CD4-positive, alpha-beta T cell (primary cell): ENCODE results near the gene SYNRG. TPM values are rescaled to one million over a fixed set of nuclear protein-coding genes. Genes with fewer than 3 reads are reported as not detected.

Experiments used
- ATAC-seq: fragments of 200-7000 bp; cut with Tn5 transposase; one replicate; pipeline ENCODE4 v1.10.0; 2022; ENCODE audit warnings: mild to moderate bottlenecking; ENCODE audit not compliant: poor library complexity
- CTCF ChIA-PET: fragments of 350-600 bp; sonication (Branson Sonifier 250); formaldehyde crosslinking; loops from one replicate; lab custom pipeline; 2021; ENCODE audit warnings: antibody characterized with exemption, inconsistent platforms; lab: Charles Lee
- POLR2A ChIA-PET: fragments of 350-600 bp; sonication (Branson Sonifier 250); formaldehyde crosslinking; loops from one replicate; lab custom pipeline; 2021; ENCODE audit warnings: antibody characterized with exemption, inconsistent platforms; lab: Charles Lee
- DNase-seq, 14 experiments: peaks; one replicate each; pipeline ENCODE4 v3.0.0-alpha.2; 2013 to 2020; ENCODE audit warnings: mixed read lengths in 2 of 14
- H3K27ac ChIP-seq, 2 donors: one replicate each; pipeline versions ENCODE4 v1.5.1 to v1.7.0; 2013; ENCODE audit warnings: low read length in 2 of 2, low read depth in 1 of 2, mild to moderate bottlenecking in 1 of 2
- H3K27me3 ChIP-seq, 2 experiments: 1 replicate in 1 of 2; 2 replicates in 1 of 2; pipeline versions ENCODE4 v1.6.1 to v1.7.0; 2013; ENCODE audit warnings: low read length in 2 of 2, control low read depth in 1 of 2, mild to moderate bottlenecking in 1 of 2, moderate library complexity in 1 of 2; ENCODE audit not compliant: insufficient read depth in 2 of 2, control insufficient read depth in 1 of 2
- H3K36me3 ChIP-seq: one replicate; pipeline ENCODE4 v1.6.1; 2013; ENCODE audit warnings: low read length, control low read depth; ENCODE audit not compliant: insufficient read depth
- H3K4me1 ChIP-seq: one replicate; pipeline ENCODE4 v1.6.1; 2013; ENCODE audit warnings: low read length, control low read depth; ENCODE audit not compliant: insufficient read depth
- H3K4me3 ChIP-seq: one replicate; pipeline ENCODE4 v1.5.1; 2013; ENCODE audit warnings: mild to moderate bottlenecking, low read length, moderate library complexity
- H3K9me3 ChIP-seq, 2 experiments: 1 replicate in 1 of 2; 2 replicates in 1 of 2; pipeline versions ENCODE4 v1.6.1 to v1.7.0; 2013; ENCODE audit warnings: low read length in 2 of 2, mild to moderate bottlenecking in 2 of 2, control low read depth in 1 of 2, moderate library complexity in 1 of 2; ENCODE audit not compliant: control insufficient read depth in 1 of 2, insufficient read depth in 1 of 2
- H3K27ac Mint-ChIP-seq: one replicate; pipeline ENCODE4 v1.8.0; 2020; ENCODE audit warnings: mixed read lengths
- H3K27me3 Mint-ChIP-seq: one replicate; pipeline ENCODE4 v1.8.0; 2021; ENCODE audit warnings: mixed read lengths
- H3K36me3 Mint-ChIP-seq: one replicate; pipeline ENCODE4 v1.8.0; 2021; ENCODE audit warnings: low read depth, mixed read lengths
- H3K4me1 Mint-ChIP-seq: one replicate; pipeline ENCODE4 v1.8.0; 2021; ENCODE audit warnings: low read depth, mixed read lengths
- H3K4me3 Mint-ChIP-seq: one replicate; pipeline ENCODE4 v1.8.0; 2020; ENCODE audit warnings: mild to moderate bottlenecking, mixed read lengths
- H3K9me3 Mint-ChIP-seq: one replicate; pipeline ENCODE4 v1.8.0; 2020; ENCODE audit warnings: mixed read lengths
- CTCF ChIP-seq: fragments of 200-600 bp; IDR thresholded peaks from one replicate; pipeline ENCODE4 v1.8.0; 2022; ENCODE audit warnings: antibody characterized with exemption, mild to moderate bottlenecking
- intact Hi-C, 2 experiments: fragments of 100-400 bp; cut with DNase I in 1 of 2; cut with micrococcal nuclease in 1 of 2; formaldehyde crosslinking; loops; one replicate each; pipeline versions ENCODE4 v1.15.1 to v1.9.0; 2023 to 2025; cut with DNase I, micrococcal nuclease
- total RNA-seq, 174 experiments: library from RNA in 2 of 174; stranded (reverse) in 2 of 174; gene quantifications; one replicate each; pipeline ENCODE4 v1.2.3 and lab custom pipeline; 2021 to 2026

SYNRG gene
- total RNA-seq, 2 experiments from 2014 or later: 40.0 to 45.8 TPM

DNA sequence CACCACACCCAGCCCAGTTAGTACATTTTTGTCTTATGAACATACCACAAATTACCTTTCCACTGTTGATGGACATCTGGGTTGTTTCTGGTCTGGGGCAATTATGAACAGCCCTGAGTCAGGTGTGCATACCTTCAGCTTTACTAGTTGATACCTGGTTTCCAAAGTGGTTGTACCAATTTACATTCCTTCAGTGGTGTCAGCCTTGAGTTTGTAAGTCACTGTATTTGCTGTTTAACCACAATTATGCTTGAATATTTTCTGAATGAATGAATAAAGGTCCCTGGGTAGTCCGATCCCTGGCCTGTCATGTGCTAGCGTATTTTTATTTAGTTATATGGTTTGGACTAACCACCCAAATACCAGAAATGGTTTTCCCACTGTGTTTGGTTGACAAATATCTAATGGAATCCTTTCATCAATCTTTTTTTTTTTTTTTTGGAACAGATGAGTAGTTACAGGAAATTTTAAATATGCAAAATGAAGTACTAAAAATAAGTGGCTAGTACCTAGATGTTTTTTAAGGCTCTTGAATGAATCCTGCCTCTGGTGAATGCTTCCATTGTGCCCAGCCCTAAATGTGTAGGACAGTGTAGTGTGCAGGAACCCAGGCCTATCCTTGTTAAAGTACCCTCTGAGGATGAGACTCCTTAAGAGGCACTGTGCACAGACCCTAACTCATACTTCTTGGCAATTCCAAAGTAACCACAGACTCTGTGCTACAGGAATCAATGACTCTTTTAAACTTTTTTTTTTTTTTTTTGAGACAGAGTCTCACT is 115.8 kb downstream of the SYNRG start:
- Histone ChIP-seq H3K36me3 (no peaks in the 10 kb centered on the region), H3K27me3 (no peaks in the 10 kb centered on the region), H3K4me1 (peaks cover 23% of the 10 kb centered on the region), H3K27ac (no peak overlapping the region), H3K9me3 (no peaks in the 10 kb centered on the region), H3K4me3 (no peak overlapping the region)
- intact Hi-C loops: loop anchor here in 1 of 2 experiments (5.0 kb wide), 1 partner anchor 149 kb away; the partner anchor contains the start of gene DDX52
- Mint-ChIP-seq H3K27me3 (no peaks in the 10 kb centered on the region), H3K27ac (no peak overlapping the region), H3K4me3 (no peak overlapping the region), H3K9me3 (no peaks in the 10 kb centered on the region), H3K36me3 (peaks cover 4% of the 10 kb centered on the region), H3K4me1 (peaks cover 24% of the 10 kb centered on the region)
- no peak for ATAC-seq
- ChIA-PET CTCF (interaction anchor here (0.6 kb wide), 1 partner anchor 79 kb away, joined by 3 read pairs; no protein-coding TSS in a partner anchor), POLR2A (no interaction called here)
- DNase-seq: no peak
- no peak for TF ChIP-seq CTCF

GRCh38 chr17:37492167-37492566 is 117.1 kb downstream of the SYNRG start:
- Mint-ChIP-seq H3K27ac (no peak overlapping the region), H3K9me3 (no peaks in the 10 kb centered on the region), H3K36me3 (peaks cover 4% of the 10 kb centered on the region), H3K27me3 (no peaks in the 10 kb centered on the region), H3K4me1 (peaks cover 30% of the 10 kb centered on the region), H3K4me3 (peak overlapping the region; percentile 93)
- ChIA-PET CTCF (no interaction called here), POLR2A (no interaction called here)
- no peaks in the 10 kb centered on the region for H3K36me3 ChIP-seq
- TF ChIP-seq CTCF: no peak
- H3K27me3 ChIP-seq: no peaks in the 10 kb centered on the region
- intact Hi-C loops: loop anchor here in 1 of 2 experiments (5.0 kb wide), 1 partner anchor 150 kb away; the partner anchor contains the start of gene DDX52
- DNase-seq (no peak), ATAC-seq (no peak)
- no peak overlapping the region for H3K4me3 ChIP-seq
- no peaks in the 10 kb centered on the region for H3K9me3 ChIP-seq
- peaks cover 29% of the 10 kb centered on the region for H3K4me1 ChIP-seq
- H3K27ac ChIP-seq: no peak overlapping the region

DNA sequence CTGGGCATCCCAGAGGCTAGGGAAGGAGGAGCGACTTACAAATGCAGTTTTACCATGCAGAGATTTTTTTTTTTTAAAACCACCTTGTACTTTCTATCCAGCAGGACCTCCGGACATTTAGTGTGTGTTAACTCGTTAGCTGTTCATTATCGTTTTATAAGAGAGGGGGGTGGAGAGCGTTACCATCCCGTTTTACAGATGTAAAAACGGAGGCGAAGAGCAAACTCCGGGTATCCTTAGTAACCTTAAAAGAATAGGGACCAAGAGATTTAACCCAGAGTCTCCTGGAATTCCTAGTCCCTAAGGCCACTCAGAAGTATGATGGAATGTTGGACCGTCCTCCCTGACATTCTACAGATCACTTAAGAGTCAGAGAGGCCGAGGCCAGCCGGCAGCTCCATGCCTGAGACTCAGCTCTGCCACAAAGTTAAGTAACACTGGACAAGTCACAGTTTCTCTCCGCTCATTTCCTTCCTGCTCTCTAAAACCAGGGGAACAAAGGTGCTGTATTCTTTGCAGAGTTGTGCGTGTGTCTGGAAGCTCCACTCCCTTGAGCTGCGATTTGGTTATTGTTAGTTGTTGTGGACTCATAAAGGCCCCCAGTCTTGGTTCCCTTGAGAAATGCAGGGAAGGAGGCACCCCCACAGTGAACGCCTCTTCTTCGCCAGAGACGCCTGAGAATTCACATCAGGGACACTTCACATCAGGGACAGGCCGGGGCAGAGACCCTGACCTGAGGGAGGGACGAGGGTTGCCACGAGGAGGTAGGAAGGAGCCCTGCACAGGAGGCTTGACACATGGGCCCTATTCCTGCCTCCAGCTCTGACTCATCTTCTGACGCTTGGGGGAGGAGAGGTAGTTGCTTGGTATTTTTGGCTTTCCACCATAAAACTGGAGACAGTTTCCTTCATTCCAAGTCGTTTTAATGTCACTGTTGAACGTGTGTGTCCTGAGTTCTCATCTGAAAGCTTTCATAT is 118.3 kb downstream of the SYNRG start:
- ATAC-seq (no peak), DNase-seq (peak in 3 of 14 experiments; percentile 11 to 39 (median 22))
- Mint-ChIP-seq H3K4me1 (peaks cover 30% of the 10 kb centered on the region), H3K36me3 (peaks cover 4% of the 10 kb centered on the region), H3K9me3 (no peaks in the 10 kb centered on the region), H3K27ac (peak overlapping the region; percentile 85), H3K4me3 (peak overlapping the region; percentile 93), H3K27me3 (no peaks in the 10 kb centered on the region)
- H3K4me1 ChIP-seq: peaks cover 29% of the 10 kb centered on the region
- intact Hi-C loops: loop anchor here in 1 of 2 experiments (5.0 kb wide), 1 partner anchor 151 kb away; the partner anchor contains the start of gene DDX52
- no peak for TF ChIP-seq CTCF
- no peaks in the 10 kb centered on the region for H3K9me3 ChIP-seq
- no peak overlapping the region for H3K27ac ChIP-seq
- no peaks in the 10 kb centered on the region for H3K36me3 ChIP-seq
- ChIA-PET CTCF (interaction anchor here (0.5 to 1.0 kb wide), 2 partner anchors 82 to 93 kb away, joined by 3 to 4 read pairs; no protein-coding TSS in a partner anchor), POLR2A (no interaction called here)
- H3K27me3 ChIP-seq: no peaks in the 10 kb centered on the region
- H3K4me3 ChIP-seq: peak overlapping the region; percentile 58
